Measurements from ENCODE around the gene ZFAND3.

The ZFAND3 gene

GRCh38 chr6:38141716-38142115 lies 322.2 kb downstream of the ZFAND3 start:
- no peak for DNase-seq (ENCODE audit: low read depth)
- no peak overlapping the region for H3K4me3 ChIP-seq (ENCODE audit: control insufficient read depth, low read depth, low read length)
- TF ChIP-seq CTCF (conservative IDR thresholded peaks at IDR 0.05; ENCODE audit: control insufficient read depth, insufficient read depth, low read depth, low read length), result no peak

- DNase-seq (ENCODE audit: low read depth), result no peak
- H3K4me3 ChIP-seq (ENCODE audit: control insufficient read depth, low read depth, low read length), result no peak overlapping the region
- TF ChIP-seq CTCF (conservative IDR thresholded peaks at IDR 0.05; ENCODE audit: control insufficient read depth, insufficient read depth, low read depth, low read length), result no peak
These were observed 322.8 kb downstream of the ZFAND3 start for GRCh38 chr6:38142178-38142902.

GRCh38 chr6:38143191-38144150 lies 323.9 kb downstream of the ZFAND3 start:
- H3K4me3 ChIP-seq (ENCODE audit: control insufficient read depth, low read depth, low read length), result no peak overlapping the region
- no peak for TF ChIP-seq CTCF (conservative IDR thresholded peaks at IDR 0.05; ENCODE audit: control insufficient read depth, insufficient read depth, low read depth, low read length)
- DNase-seq (ENCODE audit: low read depth), result no peak

GRCh38 chr6:38144365-38144945 lies 324.9 kb downstream of the ZFAND3 start:
- no peak for TF ChIP-seq CTCF (conservative IDR thresholded peaks at IDR 0.05; ENCODE audit: control insufficient read depth, insufficient read depth, low read depth, low read length)
- no peak overlapping the region for H3K4me3 ChIP-seq (ENCODE audit: control insufficient read depth, low read depth, low read length)
- no peak for DNase-seq (ENCODE audit: low read depth)

GRCh38 chr6:38146021-38146733 lies 326.6 kb downstream of the ZFAND3 start:
- H3K4me3 ChIP-seq (ENCODE audit: control insufficient read depth, low read depth, low read length), result no peak overlapping the region
- no peak for TF ChIP-seq CTCF (conservative IDR thresholded peaks at IDR 0.05; ENCODE audit: control insufficient read depth, insufficient read depth, low read depth, low read length)
- peak; percentile 33 for DNase-seq (ENCODE audit: low read depth)

- no peak for DNase-seq (ENCODE audit: low read depth)
- no peak for TF ChIP-seq CTCF (conservative IDR thresholded peaks at IDR 0.05; ENCODE audit: control insufficient read depth, insufficient read depth, low read depth, low read length)
- H3K4me3 ChIP-seq (ENCODE audit: control insufficient read depth, low read depth, low read length), result no peak overlapping the region
These were observed 327.2 kb downstream of the ZFAND3 start for GRCh38 chr6:38146734-38147027.
